Stimulated activated CD8-positive, alpha-beta memory T cell treated with anti-CD3 and anti-CD28 coated beads, Interleukin-12 subunit alpha, Interleukin-12 subunit beta, amount 100 ng/mL, for 24 hours (primary cell): ENCODE data around the gene FYN.

Experiments
- DNase-seq: peaks from one replicate; pipeline ENCODE4 v3.0.0-alpha.2; 2020; ENCODE audit errors: extremely low read depth

FYN gene

DNA sequence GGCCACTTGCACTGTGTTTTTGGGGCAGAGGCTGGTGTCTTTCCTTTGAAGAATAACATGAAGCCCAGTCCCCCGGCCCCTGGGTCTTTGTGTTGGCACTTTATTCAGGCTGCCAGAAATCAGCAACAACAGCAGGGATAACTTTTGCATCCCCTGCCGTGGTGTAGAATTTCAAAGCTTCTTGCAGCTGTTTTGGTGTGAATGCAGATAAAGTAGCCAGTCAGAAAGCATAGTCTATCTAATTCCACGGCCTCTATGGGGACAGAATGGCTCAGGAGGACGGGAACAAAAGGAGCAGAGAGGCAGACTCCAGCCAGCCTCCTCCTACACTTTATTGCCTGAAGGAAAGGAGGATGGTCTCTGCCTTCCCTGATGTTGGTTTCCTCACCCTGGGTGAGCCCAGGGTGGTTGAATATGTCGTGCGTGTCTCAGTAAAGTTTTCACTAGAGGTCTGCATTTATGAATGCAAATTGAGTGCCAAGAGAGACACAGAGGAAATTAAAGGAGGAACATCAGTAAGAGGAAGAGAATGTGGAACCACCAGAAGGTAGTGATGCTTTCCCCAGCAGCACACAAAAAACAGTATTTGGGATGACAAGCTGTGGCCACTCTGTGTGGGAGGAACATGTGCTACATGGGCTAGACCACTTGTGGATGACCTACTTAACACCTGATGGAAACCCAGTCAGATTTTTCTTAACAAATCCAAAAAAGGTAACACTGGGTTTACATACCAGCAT lies 141.6 kb downstream of the FYN start:
- DNase-seq, result no peak

DNA sequence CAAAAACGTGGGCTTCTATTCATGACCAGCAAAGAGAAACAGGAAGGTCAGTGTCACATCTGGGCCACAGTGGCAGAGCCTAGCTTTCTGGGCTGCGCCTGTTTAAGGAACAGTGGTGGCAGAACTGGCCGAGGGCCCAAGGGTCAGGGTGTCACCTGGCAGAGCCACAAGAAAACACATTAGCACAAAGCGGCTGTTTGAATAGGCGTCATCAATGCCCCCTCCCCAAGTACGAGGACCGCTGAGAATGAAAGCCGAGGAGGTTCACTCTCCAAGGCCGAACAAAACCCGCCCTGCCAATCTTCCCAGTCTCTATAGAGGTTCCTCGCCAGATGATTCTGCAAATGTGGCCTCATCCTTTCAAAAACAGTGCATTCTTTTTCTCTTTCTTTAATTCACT lies 142.4 kb downstream of the FYN start:
- DNase-seq, result no peak

DNA sequence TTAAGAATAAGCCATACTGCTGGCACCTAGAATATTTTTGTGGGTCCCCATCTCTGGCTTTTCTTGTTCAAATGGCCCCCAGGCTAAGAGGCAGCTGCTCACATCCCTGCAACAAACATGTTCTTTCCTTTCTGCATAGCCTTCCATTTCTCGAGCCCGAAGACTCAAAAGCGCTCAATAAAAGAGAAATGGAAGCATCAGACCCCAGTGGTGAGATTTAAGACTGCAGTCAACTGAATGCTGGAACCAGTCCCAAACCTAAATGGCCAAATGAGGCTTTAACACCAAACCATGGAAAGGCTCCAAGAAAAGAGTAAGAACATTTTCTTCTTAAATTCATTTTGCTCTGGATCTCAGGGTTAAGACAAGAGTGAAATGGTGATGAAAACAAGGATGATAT lies 145.4 kb downstream of the FYN start:
- no peak for DNase-seq

DNA sequence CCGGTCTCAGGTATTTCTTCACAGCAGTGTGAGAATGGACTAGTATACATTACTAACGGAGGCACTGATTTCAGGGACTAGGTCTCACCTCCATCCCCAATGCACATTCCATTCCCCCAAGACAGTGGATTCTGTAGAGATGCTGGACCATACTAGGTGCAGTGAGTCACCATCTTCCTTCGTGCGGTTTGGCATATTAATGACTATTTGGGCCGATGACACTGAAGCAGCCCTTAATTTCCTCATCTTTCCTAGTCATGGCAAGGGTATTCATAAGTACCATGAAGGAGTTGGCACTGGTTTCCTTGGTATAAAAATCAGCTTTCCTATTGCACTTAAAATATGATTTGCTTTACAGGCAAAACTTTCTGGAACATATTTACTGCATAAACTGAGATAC lies 146.2 kb downstream of the FYN start:
- DNase-seq, result no peak

DNA sequence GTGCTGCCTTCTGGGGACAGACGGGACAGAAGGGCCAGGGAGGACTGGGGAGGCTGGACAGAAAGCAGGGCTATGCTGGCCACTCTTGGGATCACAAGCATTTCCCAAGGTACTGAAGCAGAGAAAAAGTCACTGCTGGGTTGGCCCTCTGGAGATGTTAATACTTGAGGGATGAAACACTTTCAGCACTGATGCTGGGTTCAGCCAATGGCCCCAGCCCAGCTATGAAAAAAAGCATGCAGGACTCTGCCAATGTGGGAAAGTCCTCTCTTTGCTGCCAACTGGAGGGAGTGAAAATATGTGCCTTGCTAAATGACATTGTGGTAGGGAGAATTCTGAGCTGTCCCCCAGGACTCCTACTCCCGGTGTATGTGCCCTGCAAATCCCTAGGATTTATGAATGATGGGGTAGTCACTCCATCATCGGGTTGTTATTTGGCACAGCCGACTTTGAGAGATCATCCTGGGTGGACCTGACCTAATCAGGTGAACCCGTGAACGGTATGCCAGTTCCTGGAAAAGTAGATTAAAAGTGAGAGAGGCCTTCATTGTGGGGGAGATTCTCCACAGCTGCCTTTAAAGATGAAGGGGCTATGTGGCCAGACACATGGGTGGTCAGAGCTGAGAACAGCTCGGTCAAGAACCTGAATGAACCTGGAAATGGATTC lies 147.7 kb downstream of the FYN start:
- no peak for DNase-seq

DNA sequence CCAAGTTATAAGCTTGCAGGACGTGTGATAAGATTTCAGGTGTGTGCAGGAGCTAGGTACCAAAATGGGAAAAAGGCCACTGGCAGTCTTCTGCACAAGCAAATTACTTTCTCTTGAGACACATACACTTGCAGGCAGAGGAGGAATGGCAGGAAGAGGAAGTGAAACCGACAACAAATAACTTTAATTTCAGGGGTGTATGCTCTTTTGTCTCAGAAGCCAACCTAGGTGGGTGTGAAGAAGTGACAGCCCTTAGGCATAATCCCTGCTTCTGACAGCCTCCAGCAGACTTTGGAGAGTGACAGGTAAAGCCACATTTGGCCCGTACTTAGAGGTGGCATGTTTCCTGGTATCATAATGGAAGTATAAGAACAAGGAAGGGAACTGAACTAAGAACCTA lies 148.7 kb downstream of the FYN start:
- no peak for DNase-seq

DNA sequence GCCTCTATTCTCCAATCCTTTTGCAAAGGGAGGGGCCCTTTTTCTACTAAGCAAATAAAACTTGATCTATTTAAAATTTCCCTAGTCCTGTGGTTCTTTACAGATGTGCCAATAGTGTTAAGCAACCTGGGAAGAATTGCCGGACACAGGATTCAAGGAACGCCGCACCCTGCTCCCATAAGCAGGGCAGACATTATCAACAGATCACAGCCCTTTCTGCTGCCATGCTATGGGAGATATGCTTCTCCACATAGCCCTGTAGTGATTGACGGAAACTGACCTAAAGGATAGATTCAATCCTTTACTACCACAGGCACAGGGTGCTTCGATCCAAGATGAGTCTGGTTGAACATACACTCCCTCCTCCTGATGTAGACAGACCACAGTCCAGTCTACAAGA lies 149.2 kb downstream of the FYN start:
- no peak for DNase-seq

DNA sequence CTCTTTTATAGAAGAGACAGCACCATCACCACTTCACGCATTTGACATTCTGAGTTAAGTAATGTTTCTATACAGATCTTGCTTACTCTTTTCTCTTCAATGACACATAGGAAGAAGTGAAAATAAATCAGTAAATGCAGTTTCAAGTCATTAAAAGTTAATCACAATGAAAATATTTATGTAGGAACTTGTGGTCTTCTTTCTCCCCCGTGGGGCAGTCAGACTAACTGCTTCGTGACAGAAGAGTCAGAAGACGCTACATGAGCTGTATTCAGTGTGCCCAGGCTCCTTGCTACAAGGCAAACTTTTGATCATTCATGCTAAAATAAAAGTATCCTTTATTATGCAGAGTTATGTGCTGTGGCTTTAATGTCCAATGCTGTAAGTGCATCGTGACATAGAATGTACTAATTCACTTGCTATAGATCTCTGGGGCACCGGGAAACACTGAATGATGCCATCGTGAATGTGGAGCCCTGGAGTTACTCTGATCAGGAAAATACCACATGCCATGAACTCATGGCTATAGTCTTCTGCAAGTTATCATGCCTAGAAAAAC lies 149.8 kb downstream of the FYN start:
- no peak for DNase-seq

DNA sequence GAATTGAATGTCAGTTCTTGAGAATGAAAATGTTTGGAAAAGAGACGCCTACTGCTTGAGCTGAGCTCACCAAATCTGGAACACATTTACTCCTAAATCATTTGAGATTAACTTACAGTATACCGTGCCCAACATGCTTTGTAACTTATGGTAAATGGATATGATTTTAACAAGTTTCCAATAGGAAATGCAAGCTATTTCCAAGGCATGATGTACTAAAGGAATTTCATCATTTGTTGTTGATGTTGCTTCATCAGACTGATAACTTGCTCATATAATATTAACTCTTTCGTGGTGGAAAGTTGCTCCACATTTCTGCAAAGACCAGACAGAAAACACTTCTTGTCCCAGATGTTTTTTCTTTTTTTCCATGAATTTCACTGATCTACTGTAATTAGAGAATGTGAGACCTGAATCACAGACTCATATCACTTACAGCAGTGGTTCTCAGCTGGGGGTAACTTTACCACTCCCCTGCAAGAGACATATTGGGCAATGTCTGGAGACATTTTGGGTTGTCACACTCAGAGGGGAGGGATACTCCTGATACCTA lies 151.0 kb downstream of the FYN start:
- no peak for DNase-seq

DNA sequence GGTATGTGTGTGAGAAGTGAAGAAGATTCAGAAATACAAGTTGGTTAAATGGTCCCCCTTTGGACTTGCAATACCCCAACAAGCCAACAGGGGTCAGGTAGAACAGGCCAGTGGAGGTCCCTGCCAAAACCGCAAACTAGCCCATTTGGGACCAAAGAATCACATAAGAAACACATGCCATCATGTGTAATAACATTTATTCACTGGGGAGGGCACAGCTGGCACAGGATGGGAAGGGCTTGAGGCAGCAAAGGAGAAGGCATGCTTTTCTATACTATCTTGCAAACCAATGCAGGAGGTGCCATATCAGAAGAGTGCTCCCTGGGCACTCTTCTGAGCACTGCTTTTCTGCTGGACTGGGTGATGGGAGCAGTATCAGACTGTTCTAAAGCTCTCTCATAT lies 151.5 kb downstream of the FYN start:
- DNase-seq, result no peak

DNA sequence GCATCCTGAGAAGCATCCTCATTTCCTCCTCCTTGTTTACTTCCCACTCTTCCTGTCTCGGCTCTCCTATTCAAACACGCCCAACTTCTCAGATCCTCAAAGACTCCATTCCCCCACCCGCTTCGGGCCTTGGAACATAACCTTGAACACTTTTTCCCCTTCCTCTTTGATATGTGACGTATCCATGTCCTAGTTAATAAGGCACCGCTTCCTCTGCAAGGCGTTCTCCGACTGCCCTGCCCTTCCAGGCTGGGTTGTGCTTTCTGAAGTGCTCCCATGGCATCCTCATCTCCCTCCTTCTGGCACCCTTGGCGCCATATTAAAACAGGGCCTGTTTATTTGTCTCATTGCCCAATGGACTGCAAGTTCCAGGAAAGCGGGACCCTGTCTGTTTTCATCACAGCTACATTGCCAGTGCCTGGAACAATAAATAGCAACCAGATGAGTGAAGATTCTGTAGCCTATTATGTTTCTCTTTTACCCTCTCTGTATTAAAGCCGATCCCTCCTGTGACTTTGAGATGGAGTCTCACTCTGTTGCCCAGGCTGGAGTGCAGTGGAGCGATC lies 152.2 kb downstream of the FYN start:
- no peak for DNase-seq

DNA sequence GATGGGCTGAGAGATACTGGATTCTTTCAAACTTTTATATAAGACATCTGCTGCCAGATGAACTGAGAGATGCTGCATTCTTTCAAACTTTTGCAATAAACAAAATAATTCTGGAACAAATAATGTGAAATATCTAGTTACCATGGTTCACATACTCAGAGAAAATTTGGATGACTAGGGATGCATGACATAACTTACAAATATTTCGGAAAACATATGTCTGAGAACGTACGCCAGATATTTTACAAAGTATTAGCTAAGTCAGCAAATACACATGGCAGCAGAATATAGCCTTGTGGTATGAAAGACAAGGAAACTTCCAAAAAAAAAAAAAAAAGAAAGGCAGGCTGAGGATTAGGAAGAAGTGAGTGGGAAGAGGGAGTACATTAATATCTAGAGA lies 154.3 kb downstream of the FYN start:
- DNase-seq, result no peak

DNA sequence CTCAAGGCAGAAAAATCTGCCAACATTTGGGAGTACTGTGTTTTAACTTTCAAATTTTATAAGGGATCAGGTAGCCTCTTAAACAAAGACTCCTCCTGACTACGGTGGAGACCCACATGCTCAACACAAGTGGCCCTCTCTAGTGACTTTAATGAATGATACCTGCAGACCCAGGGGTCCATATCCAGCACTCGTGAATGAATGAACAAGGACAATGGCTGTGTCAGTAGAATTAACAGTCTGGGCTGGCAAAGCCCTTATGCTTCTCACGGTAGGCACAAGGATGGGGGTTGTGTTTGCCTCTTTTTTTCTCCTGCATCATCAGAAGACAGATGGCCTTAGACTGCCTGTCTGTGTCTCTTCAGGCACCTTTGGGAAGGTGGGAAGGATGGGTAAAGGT lies 154.9 kb downstream of the FYN start:
- DNase-seq, result no peak

DNA sequence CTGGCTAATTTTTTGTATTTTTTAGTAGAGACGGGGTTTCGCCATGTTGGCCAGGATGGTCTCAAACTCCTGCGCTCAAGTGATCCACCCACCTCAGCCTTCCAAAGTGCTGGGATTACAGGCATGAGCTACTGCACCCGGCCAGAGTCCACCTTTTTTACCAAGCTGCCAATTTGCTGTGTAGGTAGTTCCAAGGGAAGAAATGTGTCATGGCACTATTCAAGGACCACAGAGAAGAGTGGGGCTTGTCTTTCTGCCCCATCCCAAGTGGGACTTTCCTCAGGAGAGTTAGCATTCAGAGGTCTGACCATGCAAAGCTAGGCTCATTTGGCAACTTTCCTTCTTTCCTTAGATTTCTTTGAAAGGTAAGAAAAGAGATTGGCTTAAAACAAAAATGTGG lies 155.6 kb downstream of the FYN start:
- DNase-seq, result no peak

DNA sequence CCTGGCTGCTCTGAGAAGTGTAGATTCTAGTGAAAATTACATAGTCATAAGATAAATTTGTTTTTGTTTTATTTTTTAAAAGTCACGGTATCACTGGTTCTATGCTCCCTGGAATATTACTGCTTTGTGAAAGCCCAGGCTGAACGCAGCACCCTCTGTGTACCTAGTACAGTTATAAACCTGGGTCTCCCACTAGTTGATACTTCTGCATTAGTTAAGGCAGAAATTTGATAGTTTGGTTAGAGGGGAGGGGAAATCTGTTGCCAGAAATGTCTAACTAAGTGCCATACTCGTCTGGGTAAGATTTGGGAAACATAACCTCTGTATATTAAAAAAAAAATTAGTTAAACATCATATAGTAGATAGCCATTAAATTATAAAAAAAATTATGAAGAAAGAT lies 156.9 kb downstream of the FYN start:
- no peak for DNase-seq

DNA sequence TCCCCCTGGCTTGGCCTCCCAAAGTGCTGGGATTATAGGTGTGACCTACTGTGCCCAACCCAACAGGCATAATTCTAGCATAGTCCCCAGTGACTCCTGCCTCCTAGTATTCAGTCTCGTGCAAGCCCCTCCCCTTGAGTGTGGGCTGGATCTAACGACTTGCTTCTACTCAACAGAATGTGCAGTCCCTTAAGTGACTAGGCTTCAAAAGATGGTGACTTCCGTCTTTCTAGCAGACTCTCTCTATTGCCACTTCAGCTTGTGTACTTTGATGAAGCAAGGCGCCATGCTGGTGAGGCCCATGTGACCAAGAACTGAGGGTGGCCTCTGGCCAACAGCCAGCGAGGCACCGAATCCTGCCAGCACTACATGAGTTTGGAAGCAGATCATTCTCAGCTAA lies 157.9 kb downstream of the FYN start:
- DNase-seq, result no peak

DNA sequence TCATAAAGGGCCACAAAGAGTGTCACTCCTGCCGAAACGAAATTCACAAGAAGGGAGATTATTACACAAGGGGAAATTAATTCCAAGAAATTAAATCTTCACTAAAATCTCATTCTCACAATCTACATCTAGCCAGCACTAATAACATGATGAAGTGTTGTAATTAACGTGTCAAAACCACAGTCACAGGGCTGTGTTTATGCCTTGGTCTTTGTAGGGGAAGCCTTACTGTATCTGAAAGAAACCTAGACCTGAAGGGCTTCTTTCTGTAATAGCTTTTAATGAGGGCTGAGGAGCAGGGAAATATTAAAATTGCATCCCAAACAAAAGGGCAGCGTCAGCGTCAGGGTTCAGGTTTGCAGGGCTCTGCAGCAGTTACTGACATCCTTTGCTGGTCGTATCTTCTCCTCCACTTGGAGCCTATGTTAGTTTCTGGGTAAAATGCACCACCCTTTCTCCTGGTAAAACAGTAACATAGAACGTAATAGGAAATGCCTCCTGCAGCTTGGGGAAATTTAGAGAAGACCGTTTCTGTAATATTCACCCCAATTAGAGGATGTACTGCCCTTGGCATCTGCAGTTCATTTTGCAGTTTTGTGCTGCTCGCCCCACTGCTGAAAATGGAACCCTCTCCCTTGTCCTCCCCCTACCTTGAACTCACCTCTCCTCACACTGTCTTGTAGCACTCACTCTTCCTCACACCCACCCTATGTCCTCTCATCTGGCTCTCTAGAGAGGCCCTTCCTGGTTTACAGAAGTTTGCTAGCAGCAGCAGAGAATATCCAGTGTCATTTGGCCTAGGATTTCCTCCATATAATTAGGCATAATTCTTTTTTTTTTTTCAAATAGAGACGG lies 158.6 kb downstream of the FYN start:
- no peak for DNase-seq

DNA sequence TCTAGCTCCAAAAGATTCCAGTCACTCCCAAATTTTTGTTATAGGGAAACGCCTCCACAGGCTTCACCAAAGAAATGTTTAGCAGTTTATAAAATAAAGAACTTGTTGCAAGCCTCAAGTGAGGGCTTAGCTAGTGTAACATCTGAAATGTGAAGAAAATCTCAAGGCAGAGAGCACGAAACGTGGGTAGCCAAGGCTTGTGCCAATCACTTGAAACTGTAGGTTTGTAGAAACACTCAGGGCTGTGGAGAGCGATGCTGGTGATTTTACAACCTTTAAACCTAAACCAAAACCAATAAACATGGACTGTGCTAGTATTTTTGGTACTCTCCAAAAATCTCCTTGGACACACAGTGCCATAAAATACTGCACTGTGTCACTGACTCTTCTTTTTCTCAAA lies 159.4 kb downstream of the FYN start:
- DNase-seq, result no peak

DNA sequence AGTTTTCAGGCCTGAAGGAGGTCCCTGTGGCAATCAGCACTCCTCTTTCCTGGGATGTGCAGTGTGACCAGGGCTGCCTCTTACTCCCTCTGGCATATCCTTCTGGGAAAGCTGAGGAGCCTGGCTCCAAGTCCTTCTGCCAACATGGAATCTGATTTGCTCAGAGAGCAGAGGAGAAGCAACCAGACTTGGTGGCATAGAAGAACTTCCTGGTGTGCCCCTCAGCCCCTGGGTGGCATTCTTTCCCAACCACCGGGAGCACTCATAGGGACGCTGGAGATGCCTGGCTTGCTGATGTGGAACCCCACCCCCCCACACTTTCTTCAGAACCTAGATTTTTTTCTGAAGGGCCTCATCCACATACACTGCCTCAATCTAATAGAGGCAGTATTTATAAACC lies 160.0 kb downstream of the FYN start:
- DNase-seq, result no peak

DNA sequence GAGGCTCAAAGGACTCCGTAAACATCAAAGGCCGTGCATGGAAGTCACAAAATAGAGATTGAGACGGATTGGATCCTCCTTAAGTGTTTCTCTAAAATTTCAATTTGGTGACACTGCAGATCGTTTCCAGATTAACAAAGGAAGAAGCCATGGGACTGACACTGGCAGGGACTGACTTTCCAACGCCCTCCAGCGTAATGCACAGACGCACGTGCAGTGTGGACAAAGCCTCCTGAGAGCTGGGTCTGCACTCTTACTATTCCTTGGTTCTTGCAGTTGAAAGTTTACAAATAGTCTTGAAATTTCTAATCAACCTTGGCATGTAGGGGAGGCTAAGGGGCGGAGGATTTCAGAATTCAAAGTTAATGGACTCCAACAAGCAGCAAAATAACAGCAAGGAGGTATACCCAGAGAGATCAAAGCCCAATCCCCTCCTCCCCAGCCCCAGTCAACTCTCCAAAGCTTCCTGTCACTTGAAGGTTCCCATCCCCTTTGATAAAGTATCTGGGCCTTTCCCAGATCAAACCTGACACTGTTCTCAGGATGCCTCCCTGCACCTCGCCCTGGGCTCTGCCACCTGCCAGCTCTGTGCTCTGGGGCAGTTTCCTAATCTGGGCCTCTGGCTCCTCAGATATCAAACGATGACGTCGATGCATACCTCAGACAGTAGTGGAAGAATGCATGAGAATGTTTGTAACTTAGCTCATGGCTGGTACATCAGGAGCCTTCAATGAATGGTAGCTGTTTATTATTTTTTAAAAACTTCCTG lies 161.1 kb downstream of the FYN start:
- no peak for DNase-seq

DNA sequence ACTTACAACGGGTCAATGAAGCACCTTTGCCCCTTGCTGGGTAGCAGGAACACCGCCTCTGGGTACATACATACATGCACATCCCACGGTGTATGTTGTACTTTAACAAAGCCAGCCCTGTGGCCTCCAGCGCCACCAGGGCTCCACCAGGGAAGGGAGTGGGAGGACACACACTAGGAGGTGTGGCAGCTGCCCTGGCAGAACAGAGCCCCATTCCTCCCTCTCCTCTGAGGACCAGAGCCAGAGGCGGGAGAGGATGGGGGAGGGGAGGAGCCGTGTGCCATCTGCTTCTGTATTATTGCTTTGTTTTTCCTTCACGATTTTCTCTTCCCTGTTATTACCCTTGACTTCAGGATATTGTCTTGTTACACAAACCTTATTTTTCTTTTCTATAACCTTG lies 161.8 kb downstream of the FYN start:
- DNase-seq, result no peak
